Frontal cortex (tissue), 4 donors: ENCODE results near the gene CDK2AP2. TPM values are rescaled to one million over a fixed set of nuclear protein-coding genes. Genes with fewer than 3 reads are reported as not detected.
"Not testable (repeated sequence)": the region's sequence is repeated elsewhere in the genome, so short reads cannot be mapped to it uniquely, and the experiment has no call there.

Experiments used
- DNase-seq, 2 donors: peaks; one replicate each; pipeline ENCODE4 v3.0.0; 2012; ENCODE audit warnings: low spot score in 2 of 2
- FAIRE-seq: peaks from 2 replicates; lab custom pipeline; 2012; peaks lifted over from hg19 to GRCh38; lab: Jason Lieb, UNC
- total RNA-seq: library from RNA; depleted of rRNA; stranded (reverse); fragments of >200 nt; gene quantifications from one replicate; pipeline ENCODE4 v1.2.3, GENCODE V29; 2014
- donor health status: control.
- donor health status: control.
- donor health status: control.

The CDK2AP2 gene
- total RNA-seq, 1 donor from 2014 or later = 4.9 TPM

- DNase-seq (no peak), FAIRE-seq (no peak)
Measured at GRCh38 chr11:67493548-67494370, 14.2 kb downstream of the CDK2AP2 start.

GRCh38 chr11:67492801-67493547 is 15.0 kb downstream of the CDK2AP2 start:
- FAIRE-seq = no peak
- DNase-seq = peak in 1 of 2 donors; percentile 30

- FAIRE-seq = no peak
- no peak for DNase-seq
Measured at GRCh38 chr11:67492069-67492727, 15.8 kb downstream of the CDK2AP2 start.

GRCh38 chr11:67491276-67492068 is 16.5 kb downstream of the CDK2AP2 start:
- no peak for FAIRE-seq
- no peak for DNase-seq

GRCh38 chr11:67490727-67491065 is 17.3 kb downstream of the CDK2AP2 start:
- no peak for DNase-seq
- FAIRE-seq = no peak

- DNase-seq (no peak), FAIRE-seq (no peak)
Measured at GRCh38 chr11:67489885-67490726, 17.9 kb downstream of the CDK2AP2 start.

- FAIRE-seq = no peak
Measured at GRCh38 chr11:67489203-67489884, 18.6 kb downstream of the CDK2AP2 start.

GRCh38 chr11:67486481-67487195 is 21.3 kb downstream of the CDK2AP2 start:
- DNase-seq = no peak
- FAIRE-seq = no peak

More at GRCh38 chr11:67489203-67489884, 18.6 kb downstream of the CDK2AP2 start:
- no peak for DNase-seq

- not testable (repeated sequence) for FAIRE-seq, DNase-seq
Measured at GRCh38 chr11:67485873-67486361, 22.0 kb downstream of the CDK2AP2 start.

GRCh38 chr11:67484847-67485311 is 23.1 kb downstream of the CDK2AP2 start:
- DNase-seq (no peak), FAIRE-seq (no peak)

- DNase-seq = no peak
- FAIRE-seq = no peak
Measured at GRCh38 chr11:67483831-67484665, 23.9 kb downstream of the CDK2AP2 start.

GRCh38 chr11:67482827-67483798 is 24.8 kb downstream of the CDK2AP2 start, which contains the start of gene AIP:
Gene AIP (plus strand): TSS chr11:67483026. CDS start chr11:67483159, 133 bp downstream.
- FAIRE-seq (no peak), DNase-seq (peak; percentile 95 to 97)

- no peak for DNase-seq
- no peak for FAIRE-seq
Measured at GRCh38 chr11:67482275-67482826, 25.6 kb downstream of the CDK2AP2 start.

GRCh38 chr11:67477344-67478050 is 30.5 kb downstream of the CDK2AP2 start:
- DNase-seq, FAIRE-seq: not testable (repeated sequence)
